ENCODE results near the gene CES2.
A peak's percentile ranks its signal among the peaks of the same experiment; 100 is the strongest.
"Not testable (repeated sequence)": the region's sequence is repeated elsewhere in the genome, so short reads cannot be mapped to it uniquely, and the experiment has no call there.

Gene CES2, protein sequence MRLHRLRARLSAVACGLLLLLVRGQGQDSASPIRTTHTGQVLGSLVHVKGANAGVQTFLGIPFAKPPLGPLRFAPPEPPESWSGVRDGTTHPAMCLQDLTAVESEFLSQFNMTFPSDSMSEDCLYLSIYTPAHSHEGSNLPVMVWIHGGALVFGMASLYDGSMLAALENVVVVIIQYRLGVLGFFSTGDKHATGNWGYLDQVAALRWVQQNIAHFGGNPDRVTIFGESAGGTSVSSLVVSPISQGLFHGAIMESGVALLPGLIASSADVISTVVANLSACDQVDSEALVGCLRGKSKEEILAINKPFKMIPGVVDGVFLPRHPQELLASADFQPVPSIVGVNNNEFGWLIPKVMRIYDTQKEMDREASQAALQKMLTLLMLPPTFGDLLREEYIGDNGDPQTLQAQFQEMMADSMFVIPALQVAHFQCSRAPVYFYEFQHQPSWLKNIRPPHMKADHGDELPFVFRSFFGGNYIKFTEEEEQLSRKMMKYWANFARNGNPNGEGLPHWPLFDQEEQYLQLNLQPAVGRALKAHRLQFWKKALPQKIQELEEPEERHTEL

DNA sequence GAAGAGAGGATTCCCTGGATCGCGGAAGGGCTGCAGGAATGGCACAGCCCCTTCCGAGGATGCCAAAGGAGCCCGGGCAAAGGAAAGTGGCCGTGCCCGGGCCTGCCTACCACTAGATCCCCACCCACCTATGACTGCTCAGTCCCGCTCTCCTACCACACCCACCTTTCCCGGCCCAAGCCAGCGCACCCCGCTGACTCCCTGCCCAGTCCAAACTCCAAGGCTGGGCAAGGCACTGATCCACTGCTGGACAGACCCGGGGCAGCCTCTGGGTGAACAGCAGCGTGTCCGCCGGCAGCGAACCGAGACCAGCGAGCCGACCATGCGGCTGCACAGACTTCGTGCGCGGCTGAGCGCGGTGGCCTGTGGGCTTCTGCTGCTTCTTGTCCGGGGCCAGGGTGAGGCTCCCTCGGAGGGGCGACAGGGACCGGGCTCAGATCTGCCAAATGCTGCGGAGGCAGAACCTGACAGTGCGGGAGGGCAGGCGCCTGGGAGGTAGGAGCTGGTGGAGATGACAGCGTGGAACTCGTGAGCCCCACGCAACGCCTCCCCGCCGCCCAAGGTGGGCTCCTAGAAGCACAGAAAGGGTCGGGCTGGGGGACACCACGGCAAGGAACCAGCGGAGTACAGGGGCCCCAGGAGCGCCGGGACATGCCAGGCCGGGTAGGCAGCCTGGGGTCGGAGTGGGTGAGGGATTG, at the start of gene CES2:
TSS of gene CES2 (plus strand) at position 203 of the 698 bp plus-strand sequence. CDS start at position 323, 120 bp downstream.
- DNase-seq (ENCODE audit: low read depth) = no peak

DNA sequence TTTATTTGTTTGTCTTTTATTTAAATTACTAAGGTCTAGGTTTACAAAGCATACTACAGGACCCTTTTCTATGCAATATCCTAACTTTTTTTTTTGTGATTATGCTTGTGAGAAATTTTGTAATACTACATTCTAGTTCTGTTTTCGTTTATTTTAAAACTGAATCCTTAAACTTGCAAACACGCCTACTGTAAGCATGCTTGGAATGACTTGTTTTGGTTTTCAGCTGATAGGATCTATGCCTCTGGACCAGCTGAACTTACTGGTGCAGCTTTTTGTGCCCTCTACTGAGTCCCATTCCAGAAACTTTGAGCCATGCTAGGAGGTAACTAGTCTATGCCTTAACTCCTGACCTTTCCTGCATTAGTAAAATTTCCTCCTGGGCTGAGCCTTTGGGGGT, 49.0 kb upstream of the CES2 start:
- no peak for DNase-seq (ENCODE audit: low read depth)

DNA sequence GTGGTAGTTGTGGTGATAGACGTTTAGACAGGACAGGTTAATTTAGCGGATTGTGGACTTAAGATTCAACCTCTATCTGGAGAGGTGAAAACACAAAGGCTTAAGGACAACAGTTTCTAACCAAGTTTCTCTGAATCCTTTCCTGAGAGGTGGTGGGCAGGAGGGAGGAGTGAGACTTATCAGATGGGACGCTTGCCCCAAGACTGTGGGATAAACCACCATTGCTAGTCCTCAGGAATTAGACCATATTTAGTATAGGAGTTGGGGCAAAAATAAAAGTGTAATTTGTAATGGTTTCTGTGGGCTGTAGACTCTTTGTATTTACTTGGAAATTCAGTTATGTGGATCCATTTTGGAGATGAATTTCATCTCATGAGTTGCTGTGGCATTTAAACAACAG, 48.4 kb upstream of the CES2 start:
- DNase-seq (ENCODE audit: low read depth) = no peak

DNA sequence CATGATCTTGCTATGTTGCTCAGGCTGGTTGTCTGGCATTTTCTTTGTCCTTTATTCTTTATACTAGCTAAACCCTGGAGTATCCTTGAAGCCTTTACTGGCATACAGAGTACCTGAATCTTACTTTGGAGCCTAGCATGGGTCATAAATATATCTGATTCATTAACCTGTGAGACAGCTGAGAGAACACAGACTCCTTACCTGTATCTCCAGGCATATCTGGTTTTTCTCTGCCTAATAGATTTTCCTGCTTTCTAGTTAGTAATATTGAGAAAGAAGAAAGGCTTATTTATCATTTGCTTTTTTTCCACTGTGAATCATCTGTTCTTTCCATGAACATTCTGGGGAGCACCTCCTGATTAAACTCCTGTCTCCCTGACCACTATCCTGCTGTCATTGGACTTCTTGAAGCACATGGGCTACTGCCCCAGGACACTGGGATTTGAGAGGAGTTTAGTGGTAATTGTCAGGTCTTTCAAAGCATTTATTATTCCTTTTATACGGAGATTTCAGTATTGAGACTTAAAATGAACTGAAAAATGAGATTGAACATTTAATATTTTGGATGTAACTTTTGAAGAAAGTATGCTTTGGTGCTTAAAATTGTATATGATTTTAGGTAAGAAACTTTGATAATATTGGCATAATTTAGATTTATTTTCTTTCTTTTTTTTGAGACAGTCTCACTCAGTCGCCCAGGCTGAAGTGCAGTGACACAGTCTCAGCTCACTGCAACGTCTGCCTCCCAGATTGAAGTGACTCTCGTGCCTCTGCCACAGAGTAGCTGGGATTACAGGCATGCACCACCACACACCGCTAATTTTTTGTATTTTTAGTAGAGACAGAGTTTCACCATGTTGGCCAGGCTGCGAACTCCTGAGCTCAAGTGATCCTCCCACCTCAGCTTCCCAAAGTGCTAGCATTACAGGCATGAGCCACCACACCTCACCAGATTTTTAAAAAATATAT, 46.4 kb upstream of the CES2 start:
- no peak for DNase-seq (ENCODE audit: low read depth)

DNA sequence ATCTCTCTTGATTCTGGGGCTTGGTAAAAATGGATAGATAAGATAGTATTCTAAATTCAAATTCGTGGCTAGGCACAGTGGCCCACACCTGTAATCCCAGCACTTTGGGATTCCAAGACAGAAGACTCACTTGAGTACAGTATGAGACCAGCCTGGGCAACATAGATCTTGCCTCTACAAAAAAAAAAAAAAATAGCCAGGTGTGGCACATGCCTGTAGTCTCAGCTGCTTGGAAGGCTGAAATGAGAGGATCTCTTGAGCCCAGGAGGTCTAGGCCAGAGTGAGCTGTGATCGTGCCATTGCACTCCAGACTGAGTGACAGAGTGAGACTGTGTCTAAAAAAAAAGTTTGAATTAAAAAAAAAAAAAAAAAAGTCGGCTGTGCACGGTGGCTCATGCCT, 45.7 kb upstream of the CES2 start:
- DNase-seq (ENCODE audit: low read depth) = no peak

DNA sequence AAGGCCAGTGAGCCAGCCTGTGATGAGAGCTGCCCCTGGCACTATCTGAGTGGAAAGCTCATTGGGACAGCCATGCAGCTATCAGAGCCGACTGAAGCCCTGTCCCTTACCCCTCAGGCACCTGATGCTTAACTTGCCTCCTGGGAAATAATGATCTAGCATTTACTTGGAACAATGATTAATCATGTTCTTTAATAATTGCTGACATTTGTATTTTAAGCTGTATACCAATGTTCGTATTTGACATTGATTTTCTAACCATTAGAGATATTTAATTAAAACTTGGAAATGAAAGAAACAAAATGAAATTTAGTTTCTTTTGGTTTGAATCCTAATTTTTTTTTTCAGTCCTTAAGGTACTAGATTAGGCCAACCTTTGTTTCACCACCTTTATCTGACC, 44.5 kb upstream of the CES2 start:
- DNase-seq (ENCODE audit: low read depth) = no peak

DNA sequence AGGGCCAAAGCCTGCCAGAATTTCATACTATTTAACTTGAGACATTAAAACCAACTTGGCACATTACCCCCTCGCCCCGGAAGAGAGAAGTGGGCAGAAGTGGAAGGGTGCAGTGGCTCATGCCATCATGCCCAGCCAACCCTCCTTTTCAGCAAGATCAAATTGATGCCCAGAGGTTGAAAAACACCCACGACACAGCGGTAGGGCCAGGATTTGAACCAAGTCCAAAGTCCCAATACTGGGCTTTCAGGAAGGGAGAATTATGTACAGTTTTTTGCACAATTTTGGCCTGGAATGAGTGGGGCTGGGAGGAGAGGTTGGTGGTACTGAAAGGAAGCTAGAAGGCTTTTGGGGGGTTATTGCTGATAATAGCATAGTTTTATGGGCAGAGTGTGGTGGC, 44.0 kb upstream of the CES2 start:
- no peak for DNase-seq (ENCODE audit: low read depth)

DNA sequence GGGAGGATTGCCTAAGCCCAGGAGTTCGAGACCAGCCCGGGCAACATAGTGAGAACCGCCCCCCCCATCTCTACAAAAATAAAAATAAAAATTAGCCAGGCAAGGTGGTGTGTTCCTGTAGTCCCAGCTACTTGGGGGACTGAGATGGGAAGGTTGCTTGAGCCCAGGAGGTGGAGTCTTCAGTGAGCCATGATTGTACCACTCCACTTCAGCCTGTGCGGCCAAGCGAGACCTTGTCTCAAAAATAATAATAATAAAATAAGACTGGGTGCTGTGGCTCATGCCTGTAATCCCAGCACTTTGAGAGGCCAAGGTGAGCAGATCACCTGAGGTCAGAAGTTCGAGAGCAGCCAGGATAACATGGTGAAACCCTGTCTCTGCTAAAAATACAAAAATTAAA, 43.5 kb upstream of the CES2 start:
- DNase-seq (ENCODE audit: low read depth) = no peak

DNA sequence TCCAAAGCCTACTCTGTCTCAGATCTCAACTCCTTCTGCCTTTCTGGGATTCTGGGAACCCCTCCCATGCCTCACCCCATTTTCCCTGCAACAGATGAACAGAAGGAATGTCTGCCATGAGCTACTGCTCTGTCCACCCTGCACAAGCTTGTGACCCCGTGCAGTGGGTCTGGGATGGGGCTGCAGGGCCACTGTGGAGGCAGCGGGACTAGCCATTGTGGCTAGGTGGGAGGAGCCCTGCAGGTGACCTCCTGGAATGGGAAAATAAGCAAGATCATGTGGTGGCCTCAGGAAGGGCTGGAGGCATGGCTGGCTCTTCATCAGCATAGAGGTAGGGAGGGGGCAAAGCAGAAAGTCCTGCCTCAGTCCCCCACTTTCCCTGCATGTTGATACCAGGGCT, 41.3 kb upstream of the CES2 start:
- DNase-seq (ENCODE audit: low read depth) = no peak

DNA sequence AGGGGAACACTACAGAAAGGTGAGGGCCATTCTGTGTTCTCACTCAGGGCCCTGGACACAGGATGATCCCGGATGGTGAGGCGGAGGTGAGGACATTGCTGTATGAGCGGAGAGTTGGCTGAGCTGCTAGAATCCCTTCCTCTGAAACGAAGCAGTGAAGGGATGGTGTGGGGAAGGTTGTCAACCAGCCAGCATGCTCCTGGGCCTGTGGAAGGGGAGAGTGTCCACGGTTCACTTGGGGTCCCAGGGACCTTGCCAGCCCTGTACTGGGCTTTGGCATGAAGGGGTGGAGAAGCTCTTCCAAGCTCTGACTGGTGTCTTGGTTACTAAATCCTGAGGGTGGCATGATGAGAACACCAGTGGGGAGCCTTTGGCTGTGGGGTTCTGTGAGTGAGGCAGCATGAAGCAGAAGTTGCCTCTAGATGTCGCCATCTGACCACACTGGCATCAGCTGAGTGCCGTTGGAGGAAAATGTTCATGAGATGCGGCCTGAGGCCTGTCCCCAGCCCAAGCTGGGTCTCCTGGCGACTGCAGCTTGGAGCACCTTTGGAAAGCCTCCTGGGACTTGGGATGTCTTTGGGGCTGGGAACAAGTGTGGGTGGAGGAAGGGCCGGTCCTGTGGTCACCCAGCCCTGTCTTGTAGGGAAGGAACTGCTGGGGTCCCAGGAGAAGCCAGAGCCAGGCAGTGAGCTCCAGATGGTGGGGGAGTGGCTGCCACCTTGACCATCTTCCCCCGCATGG, 40.2 kb upstream of the CES2 start:
- peak; percentile 15 for DNase-seq (ENCODE audit: low read depth)

DNA sequence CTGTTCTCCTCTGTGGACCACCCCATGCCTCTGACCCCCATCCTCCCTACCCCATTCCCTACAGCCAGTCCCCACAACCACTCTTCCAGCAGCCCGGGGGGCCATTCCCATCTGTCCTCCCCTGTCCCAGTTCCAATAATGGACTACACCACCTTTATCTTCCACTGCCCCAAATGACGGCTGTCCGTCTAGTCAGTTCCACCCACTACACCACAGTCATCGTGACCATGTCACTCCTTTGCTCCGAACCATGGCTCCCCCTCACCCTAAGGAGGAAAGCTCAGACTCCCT, 39.7 kb upstream of the CES2 start:
- no peak for DNase-seq (ENCODE audit: low read depth)

DNA sequence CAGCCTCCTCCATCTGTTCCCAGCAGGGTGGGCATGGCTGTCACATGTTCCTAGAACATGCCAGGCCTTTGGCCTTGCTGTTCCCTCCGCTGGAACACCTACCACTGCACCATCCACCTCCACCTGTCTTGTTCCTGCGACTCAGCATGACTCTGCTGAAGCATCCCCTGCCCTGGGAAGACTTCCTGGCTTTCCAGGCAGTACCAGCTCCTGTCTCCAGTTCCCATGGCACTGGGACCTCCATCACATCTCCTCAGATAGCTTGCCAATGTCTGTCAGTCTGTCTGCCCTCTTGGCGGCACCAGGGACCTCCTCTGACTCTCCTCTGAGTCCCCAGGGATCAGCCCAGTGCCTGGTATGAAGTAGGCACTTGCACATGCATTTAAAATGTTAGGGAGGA, 39.3 kb upstream of the CES2 start:
- DNase-seq (ENCODE audit: low read depth) = no peak

DNA sequence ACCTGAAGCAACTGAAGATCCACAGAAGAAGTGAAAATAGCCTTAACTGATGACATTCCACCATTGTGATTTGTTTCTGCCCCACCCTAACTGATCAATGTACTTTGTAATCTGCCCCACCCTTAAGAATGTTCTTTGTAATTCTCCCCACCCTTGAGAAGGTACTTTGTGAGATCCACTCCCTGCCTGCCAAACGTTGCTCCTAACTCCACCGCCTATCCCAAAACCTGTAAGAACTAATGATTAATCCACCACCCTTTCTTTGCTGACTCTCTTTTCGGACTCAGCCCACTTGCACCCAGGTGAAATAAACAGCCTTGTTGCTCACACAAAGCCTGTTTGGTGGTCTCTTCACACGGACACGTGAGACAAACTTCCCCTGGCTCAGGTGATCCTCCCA, 38.6 kb upstream of the CES2 start:
- not testable (repeated sequence) for DNase-seq (ENCODE audit: low read depth)

DNA sequence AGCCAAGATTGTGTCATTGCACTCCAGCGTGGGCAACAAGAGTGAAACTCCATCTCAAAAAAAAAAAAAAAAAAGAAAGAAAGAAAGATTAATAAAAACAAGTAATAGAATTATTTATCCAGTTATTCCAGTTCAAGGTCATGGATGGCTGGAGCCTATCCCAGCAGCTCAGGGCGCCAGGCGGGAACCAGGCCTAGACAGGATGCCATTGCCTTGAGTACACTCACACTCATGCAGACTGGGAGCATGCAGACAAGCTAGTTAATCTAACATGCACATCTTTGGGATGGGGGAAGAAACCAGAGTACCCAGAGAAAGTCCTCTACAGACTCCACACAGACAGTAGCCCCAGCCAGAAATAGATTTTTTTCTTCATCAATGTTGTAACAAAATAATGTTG, 37.1 kb upstream of the CES2 start:
- no peak for DNase-seq (ENCODE audit: low read depth)

DNA sequence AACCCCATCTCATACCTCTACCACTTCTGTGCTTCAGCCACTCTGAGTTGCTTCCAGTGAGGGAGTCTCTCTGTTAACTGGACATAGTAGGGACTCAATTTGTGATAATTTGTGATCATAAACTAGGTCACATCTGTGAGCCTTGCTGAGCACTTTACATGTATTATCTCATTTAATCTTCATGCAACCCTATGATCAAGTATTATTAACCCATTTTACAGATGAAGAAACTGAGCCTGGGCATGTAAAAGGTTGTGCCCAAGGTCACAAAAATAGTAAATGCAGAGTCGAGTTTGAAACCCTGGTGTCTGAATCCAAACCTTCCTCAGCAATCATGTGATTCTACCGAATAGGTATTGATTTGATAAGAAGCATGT, 36.4 kb upstream of the CES2 start:
- no peak for DNase-seq (ENCODE audit: low read depth)

DNA sequence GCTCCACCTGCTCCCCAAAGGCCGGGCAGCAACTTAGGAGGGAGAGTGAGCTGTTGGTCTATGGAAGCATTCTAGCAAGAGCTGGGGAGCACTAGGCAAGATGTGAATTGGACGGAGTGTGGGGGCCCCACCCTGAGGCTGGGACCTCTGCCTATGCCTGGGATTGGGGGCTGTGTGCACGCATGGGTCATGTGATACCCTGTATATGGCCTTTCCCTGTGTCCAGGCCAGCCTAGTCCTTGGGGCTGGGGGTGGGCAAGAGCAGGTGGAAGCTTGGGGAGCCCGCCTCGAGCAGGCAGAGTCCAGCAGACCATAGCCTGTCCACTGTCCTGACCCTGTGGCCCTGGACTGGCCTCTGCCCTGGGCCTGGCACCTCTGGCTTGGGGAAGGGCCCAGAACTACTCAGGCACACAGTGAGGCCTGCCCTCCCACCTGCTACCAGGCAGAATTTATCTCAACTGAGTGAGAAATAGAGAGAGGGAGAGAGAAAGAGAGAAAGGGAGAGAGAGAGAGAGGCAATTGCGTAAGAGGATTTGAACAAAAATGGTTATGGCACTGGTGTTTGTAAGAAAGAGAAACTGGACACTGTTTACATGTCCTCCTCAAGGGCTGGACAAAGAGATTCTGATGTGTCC, 35.9 kb upstream of the CES2 start:
- no peak for DNase-seq (ENCODE audit: low read depth)

DNA sequence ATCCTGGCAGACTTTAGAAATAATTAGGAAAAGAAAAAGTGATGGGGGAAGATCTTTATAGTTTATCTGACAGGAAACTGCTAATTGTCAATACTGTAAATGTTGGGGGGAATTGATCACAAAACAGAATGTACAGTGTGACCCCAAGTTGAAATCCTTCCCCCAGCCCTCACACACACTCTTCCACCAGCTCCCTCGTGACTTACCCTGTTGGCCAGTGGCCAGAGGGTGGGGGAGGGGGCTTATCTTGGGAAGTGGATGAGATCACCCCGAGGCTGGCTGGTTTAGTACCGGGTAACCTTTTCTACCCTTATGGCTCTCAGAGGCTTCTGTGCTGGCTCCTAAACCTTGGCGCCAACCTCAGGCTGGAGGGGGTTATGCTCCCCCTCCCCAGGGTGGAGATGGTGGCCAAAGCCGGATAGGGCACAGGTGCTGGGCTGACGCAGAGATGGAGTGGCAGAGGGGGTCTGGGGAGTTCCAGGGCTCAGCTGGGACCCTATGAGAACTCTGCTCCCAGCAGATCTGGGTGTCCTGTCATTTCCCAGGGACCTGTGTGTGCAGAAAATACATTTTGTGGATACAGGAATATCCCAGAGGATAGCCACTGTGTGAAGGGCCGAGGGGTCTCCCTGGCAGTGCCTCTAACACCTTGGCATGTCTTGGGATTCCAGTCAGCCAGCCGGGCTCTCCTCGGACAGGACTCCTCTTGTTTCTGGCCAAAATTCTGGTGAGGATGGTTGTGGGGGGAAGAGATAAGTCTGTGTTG, 35.2 kb upstream of the CES2 start:
- DNase-seq (ENCODE audit: low read depth) = no peak

DNA sequence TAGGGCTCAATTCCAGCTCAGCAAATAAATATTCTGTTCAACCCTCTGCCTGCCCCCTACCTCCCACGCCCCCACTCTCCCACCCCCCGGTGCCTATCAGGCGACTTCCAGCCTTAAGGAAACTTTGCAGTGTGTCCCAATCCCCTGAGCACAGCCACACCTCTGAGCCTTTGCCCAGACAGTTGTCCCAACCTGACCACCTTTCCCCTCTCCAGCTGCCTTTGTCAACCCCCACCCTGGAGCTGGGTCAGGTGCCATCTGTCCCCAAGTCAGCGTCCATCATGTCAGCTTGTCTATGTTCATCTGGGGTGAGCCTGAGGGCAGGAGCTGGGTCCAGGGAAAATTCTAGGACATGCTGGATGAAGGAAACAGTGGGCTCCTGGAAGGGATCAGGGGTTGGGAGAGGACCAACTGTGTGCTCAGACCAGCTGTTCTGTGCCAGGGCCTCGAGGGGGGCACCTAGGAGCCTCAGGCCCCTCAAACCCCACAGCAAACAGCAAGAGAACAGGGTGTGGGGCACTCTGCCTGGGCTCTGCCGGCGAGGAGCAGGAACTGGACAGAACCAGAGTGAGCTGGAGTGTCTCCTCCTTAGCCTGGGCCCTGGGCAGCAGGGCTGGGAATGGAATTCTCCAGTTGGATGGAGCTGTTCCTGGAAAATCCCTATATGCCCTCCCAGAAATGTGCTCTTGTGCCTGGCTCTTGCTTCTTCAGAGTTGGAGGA, 34.4 kb upstream of the CES2 start:
- no peak for DNase-seq (ENCODE audit: low read depth)

DNA sequence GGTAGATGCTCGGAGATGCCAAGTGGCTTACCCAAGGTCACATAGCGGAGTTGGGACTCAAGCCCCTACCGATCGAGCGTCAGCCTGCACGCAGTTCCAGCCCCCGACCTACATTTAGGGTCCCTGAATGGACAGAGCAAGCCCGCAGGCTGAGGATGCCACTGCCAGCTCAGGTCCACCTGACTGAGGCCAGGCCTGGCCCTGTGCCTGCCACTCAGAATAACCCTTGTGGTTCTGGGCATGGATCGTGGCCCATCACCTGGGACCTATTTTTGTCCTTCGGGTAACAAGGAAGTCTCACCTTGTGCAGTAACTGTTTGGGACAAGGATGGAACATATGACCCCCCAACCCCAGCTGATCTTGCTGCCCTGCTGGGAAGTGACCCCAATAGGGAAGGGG, 33.7 kb upstream of the CES2 start:
- DNase-seq (ENCODE audit: low read depth) = no peak

All from activated T-helper 1 cell treated with Interleukin-2 at 50 U/mL for 16 hours (primary cell).